ENCODE data around the gene HIVEP2. TPM values are rescaled to one million over a fixed set of nuclear protein-coding genes. Genes with fewer than 3 reads are reported as not detected.

HIVEP2 gene
- total and polyA plus RNA-seq, 2 donors, result 7.6 to 17.0 TPM

- Histone ChIP-seq H3K36me3 (ENCODE audit: insufficient read depth) (no peaks in the 10 kb centered on the region), H3K4me1 (ENCODE audit: insufficient read depth) (no peaks in the 10 kb centered on the region), H3K4me3 (ENCODE audit: low read depth, low read length) (no peak overlapping the region), H3K27ac (ENCODE audit: low read depth) (no peak overlapping the region)
- DNase-seq (ENCODE audit: extremely low spot score), result no peak
- 79% methylated on average over 2 of the region's 2 CpGs for WGBS
Observed at GRCh38 chr6:142783499-142783898, 161.5 kb downstream of the HIVEP2 start.

- Histone ChIP-seq H3K4me3 (ENCODE audit: low read depth, low read length) (no peak overlapping the region), H3K27ac (ENCODE audit: low read depth) (no peak overlapping the region)
Observed at GRCh38 chr6:142781129-142781528, 163.8 kb downstream of the HIVEP2 start.

GRCh38 chr6:142773859-142774648 is 170.9 kb downstream of the HIVEP2 start:
- Histone ChIP-seq H3K27ac (ENCODE audit: low read depth) (no peak overlapping the region), H3K4me1 (ENCODE audit: insufficient read depth) (no peaks in the 10 kb centered on the region), H3K4me3 (ENCODE audit: low read depth, low read length) (no peak overlapping the region), H3K36me3 (ENCODE audit: insufficient read depth) (no peaks in the 10 kb centered on the region)
- DNase-seq (ENCODE audit: extremely low spot score), result no peak
- 95% methylated on average over 12 of the region's 12 CpGs for WGBS

More at GRCh38 chr6:142781129-142781528, 163.8 kb downstream of the HIVEP2 start:
- Histone ChIP-seq H3K4me1 (ENCODE audit: insufficient read depth) (no peaks in the 10 kb centered on the region), H3K36me3 (ENCODE audit: insufficient read depth) (no peaks in the 10 kb centered on the region)
- 72% methylated on average over 3 of the region's 3 CpGs for WGBS
- DNase-seq (ENCODE audit: extremely low spot score), result no peak

GRCh38 chr6:142773324-142773723 is 171.7 kb downstream of the HIVEP2 start:
- H3K4me1 ChIP-seq (ENCODE audit: insufficient read depth), result no peaks in the 10 kb centered on the region
- no peaks in the 10 kb centered on the region for H3K36me3 ChIP-seq (ENCODE audit: insufficient read depth)
- no peak for DNase-seq (ENCODE audit: extremely low spot score)
- 98% methylated on average over 9 of the region's 9 CpGs for WGBS
- no peak overlapping the region for H3K4me3 ChIP-seq (ENCODE audit: low read depth, low read length)
- no peak overlapping the region for H3K27ac ChIP-seq (ENCODE audit: low read depth)

- no peak for DNase-seq (ENCODE audit: extremely low spot score)
- Histone ChIP-seq H3K4me3 (ENCODE audit: low read depth, low read length) (no peak overlapping the region), H3K36me3 (ENCODE audit: insufficient read depth) (no peaks in the 10 kb centered on the region), H3K27ac (ENCODE audit: low read depth) (no peak overlapping the region), H3K4me1 (ENCODE audit: insufficient read depth) (no peaks in the 10 kb centered on the region)
- WGBS, result 97% methylated on average over 12 of the region's 12 CpGs
Observed at GRCh38 chr6:142771162-142771561, 173.8 kb downstream of the HIVEP2 start.

- H3K36me3 ChIP-seq (ENCODE audit: insufficient read depth), result peaks cover 1% of the 10 kb centered on the region
- no peak for DNase-seq (ENCODE audit: extremely low spot score)
- no peak overlapping the region for H3K4me3 ChIP-seq (ENCODE audit: low read depth, low read length)
- no peak overlapping the region for H3K27ac ChIP-seq (ENCODE audit: low read depth)
- no peaks in the 10 kb centered on the region for H3K4me1 ChIP-seq (ENCODE audit: insufficient read depth)
- WGBS, result 37% methylated on average over 1 of the region's 1 CpG
Observed at GRCh38 chr6:142765306-142765705, 179.7 kb downstream of the HIVEP2 start.

GRCh38 chr6:142764311-142764710 is 180.7 kb downstream of the HIVEP2 start:
- Histone ChIP-seq H3K27ac (ENCODE audit: low read depth) (no peak overlapping the region), H3K36me3 (ENCODE audit: insufficient read depth) (peaks cover 1% of the 10 kb centered on the region), H3K4me3 (ENCODE audit: low read depth, low read length) (no peak overlapping the region), H3K4me1 (ENCODE audit: insufficient read depth) (no peaks in the 10 kb centered on the region)
- no peak for DNase-seq (ENCODE audit: extremely low spot score)
- 83% methylated on average over 1 of the region's 1 CpG for WGBS

- 78% methylated on average over 4 of the region's 4 CpGs for WGBS
- DNase-seq (ENCODE audit: extremely low spot score), result no peak
- Histone ChIP-seq H3K27ac (ENCODE audit: low read depth) (no peak overlapping the region), H3K4me3 (ENCODE audit: low read depth, low read length) (no peak overlapping the region), H3K4me1 (ENCODE audit: insufficient read depth) (no peaks in the 10 kb centered on the region), H3K36me3 (ENCODE audit: insufficient read depth) (peaks cover 1% of the 10 kb centered on the region)
Observed at GRCh38 chr6:142763205-142763604, 181.8 kb downstream of the HIVEP2 start.

GRCh38 chr6:142761756-142762155 is 183.2 kb downstream of the HIVEP2 start:
- Histone ChIP-seq H3K27ac (ENCODE audit: low read depth) (no peak overlapping the region), H3K4me1 (ENCODE audit: insufficient read depth) (no peaks in the 10 kb centered on the region), H3K4me3 (ENCODE audit: low read depth, low read length) (no peak overlapping the region), H3K36me3 (ENCODE audit: insufficient read depth) (peaks cover 1% of the 10 kb centered on the region)
- 83% methylated on average over 1 of the region's 1 CpG for WGBS
- DNase-seq (ENCODE audit: extremely low spot score), result no peak

GRCh38 chr6:142760152-142760551 is 184.8 kb downstream of the HIVEP2 start:
- no peak overlapping the region for H3K4me3 ChIP-seq (ENCODE audit: low read depth, low read length)
- H3K4me1 ChIP-seq (ENCODE audit: insufficient read depth), result no peaks in the 10 kb centered on the region
- DNase-seq (ENCODE audit: extremely low spot score), result no peak
- H3K27ac ChIP-seq (ENCODE audit: low read depth), result no peak overlapping the region
- H3K36me3 ChIP-seq (ENCODE audit: insufficient read depth), result peaks cover 1% of the 10 kb centered on the region
- 87% methylated on average over 7 of the region's 7 CpGs for WGBS

- no peak for DNase-seq (ENCODE audit: extremely low spot score)
- Histone ChIP-seq H3K27ac (ENCODE audit: low read depth) (no peak overlapping the region), H3K4me3 (ENCODE audit: low read depth, low read length) (no peak overlapping the region), H3K4me1 (ENCODE audit: insufficient read depth) (no peaks in the 10 kb centered on the region), H3K36me3 (ENCODE audit: insufficient read depth) (peaks cover 1% of the 10 kb centered on the region)
- 81% methylated on average over 4 of the region's 4 CpGs for WGBS
Observed at GRCh38 chr6:142758629-142759025, 186.3 kb downstream of the HIVEP2 start.

- Histone ChIP-seq H3K36me3 (ENCODE audit: insufficient read depth) (peaks cover 1% of the 10 kb centered on the region), H3K27ac (ENCODE audit: low read depth) (no peak overlapping the region), H3K4me3 (ENCODE audit: low read depth, low read length) (no peak overlapping the region), H3K4me1 (ENCODE audit: insufficient read depth) (no peaks in the 10 kb centered on the region)
- 72% methylated on average over 4 of the region's 4 CpGs for WGBS
- DNase-seq (ENCODE audit: extremely low spot score), result no peak
Observed at GRCh38 chr6:142757852-142758628, 186.9 kb downstream of the HIVEP2 start.

- no peaks in the 10 kb centered on the region for H3K36me3 ChIP-seq (ENCODE audit: insufficient read depth)
- DNase-seq (ENCODE audit: extremely low spot score), result no peak
- WGBS, result 69% methylated on average over 2 of the region's 2 CpGs
Observed at GRCh38 chr6:142756215-142756630, 188.8 kb downstream of the HIVEP2 start.

GRCh38 chr6:142753196-142753595 is 191.8 kb downstream of the HIVEP2 start:
- 94% methylated on average over 12 of the region's 12 CpGs for WGBS
- H3K4me1 ChIP-seq (ENCODE audit: insufficient read depth), result no peaks in the 10 kb centered on the region
- H3K4me3 ChIP-seq (ENCODE audit: low read depth, low read length), result no peak overlapping the region
- H3K36me3 ChIP-seq (ENCODE audit: insufficient read depth), result no peaks in the 10 kb centered on the region
- no peak for DNase-seq (ENCODE audit: extremely low spot score)
- H3K27ac ChIP-seq (ENCODE audit: low read depth), result no peak overlapping the region

More at GRCh38 chr6:142756215-142756630, 188.8 kb downstream of the HIVEP2 start:
- H3K27ac ChIP-seq (ENCODE audit: low read depth), result no peak overlapping the region
- no peak overlapping the region for H3K4me3 ChIP-seq (ENCODE audit: low read depth, low read length)
- no peaks in the 10 kb centered on the region for H3K4me1 ChIP-seq (ENCODE audit: insufficient read depth)

Data from urinary bladder (tissue), 4 donors.